GM21528 (cell line): Measurements from ENCODE around the gene MCM3AP.

Experiments
- ATAC-seq: cut with Tn5 transposase; IDR thresholded peaks from one replicate; pipeline ENCODE4 v1.9.1; 2021; ENCODE audit warnings: mild to moderate bottlenecking, moderate library complexity; ENCODE audit not compliant: unreplicated experiment, low FRiP score

MCM3AP gene

GRCh38 chr21:46189959-46190490 is 95.4 kb downstream of the MCM3AP start:
- ATAC-seq, result no peak

GRCh38 chr21:46189213-46189958 is 96.0 kb downstream of the MCM3AP start:
- ATAC-seq, result no peak

GRCh38 chr21:46188226-46189212 is 96.9 kb downstream of the MCM3AP start:
- no peak for ATAC-seq

GRCh38 chr21:46187814-46188213 is 97.6 kb downstream of the MCM3AP start:
- ATAC-seq, result no peak

- ATAC-seq, result no peak
Measured at GRCh38 chr21:46187261-46187660, 98.2 kb downstream of the MCM3AP start.

GRCh38 chr21:46185716-46186115 is 99.7 kb downstream of the MCM3AP start:
- no peak for ATAC-seq
